Measurements from ENCODE around the gene TRIM59. TPM values are rescaled to one million over a fixed set of nuclear protein-coding genes. Genes with fewer than 3 reads are reported as not detected.

The TRIM59 gene, protein sequence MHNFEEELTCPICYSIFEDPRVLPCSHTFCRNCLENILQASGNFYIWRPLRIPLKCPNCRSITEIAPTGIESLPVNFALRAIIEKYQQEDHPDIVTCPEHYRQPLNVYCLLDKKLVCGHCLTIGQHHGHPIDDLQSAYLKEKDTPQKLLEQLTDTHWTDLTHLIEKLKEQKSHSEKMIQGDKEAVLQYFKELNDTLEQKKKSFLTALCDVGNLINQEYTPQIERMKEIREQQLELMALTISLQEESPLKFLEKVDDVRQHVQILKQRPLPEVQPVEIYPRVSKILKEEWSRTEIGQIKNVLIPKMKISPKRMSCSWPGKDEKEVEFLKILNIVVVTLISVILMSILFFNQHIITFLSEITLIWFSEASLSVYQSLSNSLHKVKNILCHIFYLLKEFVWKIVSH
- total RNA-seq = 40.2 TPM
- 2.4 TPM for polyA plus RNA-seq

DNA sequence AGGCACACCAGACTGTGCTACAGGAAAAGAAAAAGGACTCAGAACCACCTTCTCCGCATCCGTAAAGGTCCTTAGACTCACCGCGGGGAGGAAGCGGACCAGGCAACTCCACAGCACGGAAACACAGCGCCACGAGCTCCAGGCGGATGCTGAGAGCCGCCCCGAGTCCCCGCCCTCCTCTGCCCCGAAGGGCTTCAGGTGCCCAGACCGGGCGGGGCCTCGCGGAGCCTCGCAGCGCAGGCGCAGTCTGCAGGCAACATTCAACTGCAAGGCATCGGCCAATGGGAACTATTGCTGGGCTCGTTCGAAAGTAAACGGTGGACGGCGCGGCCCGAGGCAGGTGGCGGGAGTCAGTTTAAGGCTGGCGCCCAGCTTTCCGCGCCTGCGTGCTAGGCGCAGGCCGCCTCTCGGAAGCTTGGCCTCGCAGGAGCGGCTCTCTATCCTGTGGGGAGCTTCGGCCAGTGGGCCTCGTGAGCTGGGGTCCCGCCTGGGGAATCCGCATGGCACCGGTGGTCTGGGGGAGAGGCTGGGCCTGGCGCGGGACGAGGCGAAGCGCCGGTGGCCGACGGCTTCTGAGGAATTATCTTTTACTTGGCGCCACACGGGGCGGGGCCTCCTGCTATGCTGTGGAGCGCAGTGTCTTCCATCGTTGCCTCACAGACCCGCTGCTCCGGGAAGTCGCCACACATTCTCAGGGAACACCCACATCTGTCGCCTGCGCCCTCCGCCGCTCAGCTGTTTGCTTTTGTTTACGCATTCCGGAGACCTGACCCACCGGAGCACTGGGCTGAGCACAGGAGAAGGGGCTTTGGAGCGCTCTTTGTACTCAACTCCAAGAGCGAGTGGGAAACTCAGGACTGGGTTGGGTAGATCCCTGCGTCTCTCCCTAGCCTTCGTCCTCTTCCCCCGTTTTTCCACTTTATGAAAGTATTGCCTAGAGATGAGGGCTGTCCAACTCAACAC is at the start of gene TRIM59:
Gene TRIM59 (minus strand): TSS at position 151 of the 963 bp plus-strand sequence. CDS start 10,603 bp downstream, outside the sequence.
- H3K4me3 ChIP-seq (ENCODE audit: low read depth, low read length) = peak within 1 kb of the TSS; percentile 62
- H3K36me3 ChIP-seq (ENCODE audit: insufficient read depth) = no peaks in the 10 kb centered on the region
- WGBS = 6% methylated on average over 71 of the region's 71 CpGs
- H3K27ac ChIP-seq (ENCODE audit: low read depth) = peak within 1 kb of the TSS; percentile 60
- peak; percentile 85 for DNase-seq (ENCODE audit: extremely low spot score)
- no peaks in the 10 kb centered on the region for H3K4me1 ChIP-seq (ENCODE audit: insufficient read depth)

DNA sequence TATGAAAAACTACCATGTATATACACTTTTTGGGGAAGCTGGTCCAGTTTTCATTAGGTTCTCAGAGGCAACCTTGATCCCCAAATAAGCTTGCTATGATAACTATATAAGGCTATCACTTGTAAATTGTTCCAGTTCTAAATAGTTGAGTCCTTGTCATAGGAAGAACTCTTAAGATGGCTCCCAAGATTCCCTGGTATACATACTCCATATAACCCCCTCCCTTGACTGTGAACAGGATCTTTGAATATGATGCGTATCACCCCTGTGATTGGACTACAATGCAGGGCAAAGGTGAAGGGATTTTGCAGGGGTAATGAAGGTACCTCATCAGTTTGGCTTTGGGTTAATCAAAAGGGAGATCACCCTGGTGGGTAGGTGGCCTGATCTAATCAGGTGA is 48.6 kb upstream of the TRIM59 start:
- H3K27ac ChIP-seq (ENCODE audit: low read depth) = no peak overlapping the region
- WGBS = 96% methylated on average over 1 of the region's 1 CpG
- H3K4me1 ChIP-seq (ENCODE audit: insufficient read depth) = no peaks in the 10 kb centered on the region
- no peak for DNase-seq (ENCODE audit: extremely low spot score)
- H3K36me3 ChIP-seq (ENCODE audit: insufficient read depth) = peaks cover 2% of the 10 kb centered on the region
- no peak overlapping the region for H3K4me3 ChIP-seq (ENCODE audit: low read depth, low read length)

DNA sequence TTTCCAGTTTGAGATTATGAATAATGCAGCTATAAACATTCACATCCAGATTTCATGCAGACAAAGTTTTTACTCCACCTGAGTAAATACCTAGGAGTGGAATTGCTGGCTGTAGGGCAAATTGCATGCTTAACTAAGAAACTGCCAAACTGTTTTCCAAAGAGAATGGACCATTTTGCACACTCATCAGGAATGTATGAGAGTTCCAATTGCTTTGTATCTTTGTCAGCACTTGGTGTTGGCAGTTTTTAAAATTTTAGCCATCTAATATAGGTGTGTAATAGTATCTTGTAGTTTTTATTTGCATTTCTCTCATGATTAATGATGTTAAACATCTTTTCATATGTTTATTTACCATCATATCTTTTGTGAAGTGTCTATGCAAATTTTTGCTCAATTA is 40.6 kb upstream of the TRIM59 start:
- Histone ChIP-seq H3K27ac (ENCODE audit: low read depth) (no peak overlapping the region), H3K4me1 (ENCODE audit: insufficient read depth) (no peaks in the 10 kb centered on the region), H3K36me3 (ENCODE audit: insufficient read depth) (no peaks in the 10 kb centered on the region), H3K4me3 (ENCODE audit: low read depth, low read length) (no peak overlapping the region)
- no peak for DNase-seq (ENCODE audit: extremely low spot score)

DNA sequence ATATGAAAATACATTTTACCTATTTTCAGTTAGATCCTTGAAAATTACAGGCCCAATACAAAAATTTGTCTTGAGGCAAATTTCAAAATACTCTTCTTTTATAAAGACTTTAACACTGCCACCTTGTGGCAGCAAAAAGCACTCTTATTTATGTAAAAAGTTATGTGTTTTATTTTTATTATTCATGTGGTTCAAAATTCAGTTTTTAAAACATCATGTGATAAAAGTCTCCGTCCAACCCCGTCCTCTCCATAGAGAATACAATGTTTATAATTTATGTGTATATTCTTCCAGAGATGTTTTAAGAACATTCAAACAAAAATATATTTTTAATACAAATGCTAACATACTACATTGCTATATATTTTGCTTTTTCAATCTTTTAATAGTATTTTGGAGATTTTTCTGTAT is 36.9 kb upstream of the TRIM59 start:
- WGBS = 11% methylated on average over 2 of the region's 2 CpGs
- DNase-seq (ENCODE audit: extremely low spot score) = no peak

DNA sequence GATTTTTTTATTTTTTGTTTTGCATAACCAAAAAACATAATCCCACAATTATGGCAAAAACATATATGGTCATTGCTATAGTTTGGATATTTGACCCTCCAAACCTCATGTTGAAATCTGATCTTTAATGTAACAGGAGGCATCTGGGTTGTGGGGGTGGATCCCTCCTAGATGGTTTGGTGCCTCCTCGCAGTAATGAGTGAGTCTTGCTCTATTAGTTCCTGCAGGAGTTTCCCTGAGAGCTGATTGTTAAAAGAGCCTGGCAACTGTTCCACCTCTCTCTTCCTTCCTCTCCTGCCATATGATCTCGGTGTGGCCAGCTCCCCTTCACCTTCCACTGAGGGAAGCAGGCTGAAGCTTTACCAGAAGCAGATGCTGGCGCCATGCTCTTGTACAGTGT is 33.2 kb upstream of the TRIM59 start:
- no peak overlapping the region for H3K4me3 ChIP-seq (ENCODE audit: low read depth, low read length)
- H3K4me1 ChIP-seq (ENCODE audit: insufficient read depth) = no peaks in the 10 kb centered on the region
- no peaks in the 10 kb centered on the region for H3K36me3 ChIP-seq (ENCODE audit: insufficient read depth)
- no peak for DNase-seq (ENCODE audit: extremely low spot score)
- no peak overlapping the region for H3K27ac ChIP-seq (ENCODE audit: low read depth)
- 78% methylated on average over 3 of the region's 3 CpGs for WGBS

More for the DNA sequence above, 36.9 kb upstream of the TRIM59 start:
- no peaks in the 10 kb centered on the region for H3K36me3 ChIP-seq (ENCODE audit: insufficient read depth)
- no peaks in the 10 kb centered on the region for H3K4me1 ChIP-seq (ENCODE audit: insufficient read depth)
- no peak overlapping the region for H3K4me3 ChIP-seq (ENCODE audit: low read depth, low read length)
- no peak overlapping the region for H3K27ac ChIP-seq (ENCODE audit: low read depth)

DNA sequence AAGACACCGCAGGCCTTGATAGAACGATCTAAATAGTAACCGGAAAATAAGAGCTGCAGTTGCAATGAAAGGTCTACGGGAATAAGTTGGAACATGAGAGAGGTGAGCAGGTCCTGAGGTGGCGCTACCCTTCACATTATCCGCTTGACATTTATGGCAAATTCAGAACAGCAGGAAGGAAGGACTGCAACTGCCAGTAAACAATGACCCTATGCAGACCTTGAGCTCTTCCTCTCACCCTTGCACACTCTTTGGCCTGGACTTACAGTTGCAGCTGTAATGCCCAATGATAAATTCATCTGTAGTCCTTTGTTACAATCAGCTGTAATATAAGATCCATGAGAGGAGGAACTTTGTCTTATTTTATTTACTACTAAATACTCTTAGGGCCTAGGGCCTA is 32.3 kb upstream of the TRIM59 start:
- DNase-seq (ENCODE audit: extremely low spot score) = no peak
- Histone ChIP-seq H3K4me1 (ENCODE audit: insufficient read depth) (no peaks in the 10 kb centered on the region), H3K27ac (ENCODE audit: low read depth) (no peak overlapping the region), H3K4me3 (ENCODE audit: low read depth, low read length) (no peak overlapping the region), H3K36me3 (ENCODE audit: insufficient read depth) (no peaks in the 10 kb centered on the region)
- WGBS = 84% methylated on average over 6 of the region's 6 CpGs

DNA sequence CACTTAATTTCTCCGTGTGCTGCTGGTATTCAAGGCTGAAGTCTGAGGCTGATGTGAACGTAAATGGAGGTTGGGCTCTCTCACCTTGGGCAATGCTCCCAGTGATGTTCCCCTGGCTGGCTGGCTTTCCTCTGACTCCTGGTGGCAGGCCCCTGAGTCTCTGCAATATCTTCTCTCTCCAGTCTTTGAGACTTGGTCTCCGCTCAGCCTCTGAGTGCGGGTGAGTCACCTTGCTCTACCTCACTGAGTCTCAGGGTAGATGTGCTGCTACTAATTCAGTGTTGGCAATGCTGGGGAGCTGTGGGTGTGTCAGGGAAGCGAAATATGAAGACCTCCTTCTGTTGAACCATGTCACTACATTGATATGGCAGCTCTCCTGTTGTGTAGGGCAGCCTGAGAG is 31.3 kb upstream of the TRIM59 start:
- no peak overlapping the region for H3K4me3 ChIP-seq (ENCODE audit: low read depth, low read length)
- H3K36me3 ChIP-seq (ENCODE audit: insufficient read depth) = no peaks in the 10 kb centered on the region
- DNase-seq (ENCODE audit: extremely low spot score) = no peak
- H3K27ac ChIP-seq (ENCODE audit: low read depth) = no peak overlapping the region
- H3K4me1 ChIP-seq (ENCODE audit: insufficient read depth) = no peaks in the 10 kb centered on the region
- WGBS = 90% methylated on average over 5 of the region's 5 CpGs

DNA sequence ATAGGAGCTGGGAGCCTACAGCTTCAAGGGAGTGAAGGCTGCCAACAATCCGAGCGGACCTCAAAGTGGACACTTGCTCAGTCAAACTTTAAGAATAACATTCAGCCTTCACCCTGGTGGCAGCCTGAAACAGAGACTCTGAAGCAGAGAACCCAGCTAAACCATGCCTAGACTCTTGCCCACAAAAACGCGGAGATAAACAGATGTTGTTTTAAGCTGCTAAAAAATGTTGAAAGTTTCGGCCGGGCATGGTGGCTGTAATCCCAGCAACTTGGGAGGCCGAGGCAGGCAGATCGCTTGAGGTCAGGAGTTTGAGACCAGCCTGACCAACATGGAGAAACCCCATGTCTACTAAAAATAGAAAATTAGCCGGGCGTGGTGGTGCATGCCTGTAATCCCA is 29.8 kb upstream of the TRIM59 start:
- WGBS = 92% methylated on average over 10 of the region's 10 CpGs
- H3K36me3 ChIP-seq (ENCODE audit: insufficient read depth) = no peaks in the 10 kb centered on the region
- H3K27ac ChIP-seq (ENCODE audit: low read depth) = no peak overlapping the region
- no peak for DNase-seq (ENCODE audit: extremely low spot score)
- no peak overlapping the region for H3K4me3 ChIP-seq (ENCODE audit: low read depth, low read length)
- H3K4me1 ChIP-seq (ENCODE audit: insufficient read depth) = no peaks in the 10 kb centered on the region

DNA sequence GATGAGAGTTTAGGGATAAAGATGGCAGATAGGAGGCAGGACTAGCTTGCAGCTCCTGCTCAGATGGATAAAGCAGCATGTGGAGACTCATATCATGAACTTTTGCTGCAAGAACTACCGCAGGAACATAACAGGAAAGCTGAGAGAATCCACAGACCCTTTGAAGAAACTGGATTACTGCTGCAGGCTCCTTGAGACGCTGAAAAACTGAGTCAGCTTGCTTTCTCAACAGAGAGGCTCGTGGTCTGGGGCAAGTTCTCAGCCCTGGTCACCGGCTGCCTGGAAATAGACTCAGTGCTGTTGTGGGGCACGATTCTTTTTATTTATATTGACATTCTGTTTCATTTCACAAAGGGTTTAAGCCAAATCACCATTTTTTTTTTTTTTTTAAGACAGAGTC is 28.8 kb upstream of the TRIM59 start:
- no peaks in the 10 kb centered on the region for H3K4me1 ChIP-seq (ENCODE audit: insufficient read depth)
- H3K27ac ChIP-seq (ENCODE audit: low read depth) = no peak overlapping the region
- DNase-seq (ENCODE audit: extremely low spot score) = no peak
- 85% methylated on average over 5 of the region's 5 CpGs for WGBS
- H3K4me3 ChIP-seq (ENCODE audit: low read depth, low read length) = no peak overlapping the region
- H3K36me3 ChIP-seq (ENCODE audit: insufficient read depth) = no peaks in the 10 kb centered on the region

DNA sequence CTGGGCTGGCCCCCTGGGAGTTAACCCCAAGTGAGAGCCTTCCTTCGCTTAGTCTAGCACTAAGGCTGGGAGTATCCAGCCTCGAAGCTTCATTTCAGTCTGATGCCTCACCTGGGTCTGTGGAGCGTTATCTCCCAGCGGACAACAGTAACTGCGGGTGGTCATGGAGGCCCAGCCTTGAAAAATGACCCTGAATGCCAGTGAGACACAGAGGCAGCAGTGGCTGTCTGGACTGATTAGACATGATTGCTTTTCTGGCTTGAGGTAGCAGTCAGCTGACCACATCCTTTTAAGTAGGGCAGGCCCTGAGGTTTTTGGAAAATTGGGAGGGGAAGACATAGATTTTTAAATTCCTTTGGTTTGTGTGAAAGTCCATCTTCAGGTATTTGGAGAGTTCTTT is 28.2 kb upstream of the TRIM59 start:
- no peak overlapping the region for H3K27ac ChIP-seq (ENCODE audit: low read depth)
- no peak overlapping the region for H3K4me3 ChIP-seq (ENCODE audit: low read depth, low read length)
- H3K4me1 ChIP-seq (ENCODE audit: insufficient read depth) = no peaks in the 10 kb centered on the region
- no peaks in the 10 kb centered on the region for H3K36me3 ChIP-seq (ENCODE audit: insufficient read depth)
- DNase-seq (ENCODE audit: extremely low spot score) = no peak
- WGBS = 73% methylated on average over 5 of the region's 5 CpGs

DNA sequence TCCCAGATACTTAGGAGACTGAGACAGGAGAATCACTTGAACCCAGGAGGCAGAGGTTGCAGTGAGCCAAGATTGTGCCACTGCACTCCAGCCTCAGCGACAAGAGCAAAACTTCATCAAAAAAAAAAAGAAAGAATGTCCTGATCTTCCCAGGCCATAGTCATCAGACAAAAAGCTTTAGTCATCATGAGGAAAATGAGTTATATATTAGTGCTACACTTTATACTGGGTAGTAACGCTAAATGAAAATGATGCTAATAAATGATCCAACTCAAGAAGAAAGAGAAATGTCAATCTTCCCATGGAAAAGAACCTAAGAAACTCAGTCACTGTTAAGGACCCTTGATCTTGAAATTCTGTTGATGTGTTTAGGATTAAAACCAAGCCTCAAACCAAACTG is 26.3 kb upstream of the TRIM59 start:
- Histone ChIP-seq H3K27ac (ENCODE audit: low read depth) (no peak overlapping the region), H3K4me1 (ENCODE audit: insufficient read depth) (no peaks in the 10 kb centered on the region), H3K4me3 (ENCODE audit: low read depth, low read length) (no peak overlapping the region), H3K36me3 (ENCODE audit: insufficient read depth) (no peaks in the 10 kb centered on the region)
- no peak for DNase-seq (ENCODE audit: extremely low spot score)
- WGBS = 95% methylated on average over 2 of the region's 2 CpGs

DNA sequence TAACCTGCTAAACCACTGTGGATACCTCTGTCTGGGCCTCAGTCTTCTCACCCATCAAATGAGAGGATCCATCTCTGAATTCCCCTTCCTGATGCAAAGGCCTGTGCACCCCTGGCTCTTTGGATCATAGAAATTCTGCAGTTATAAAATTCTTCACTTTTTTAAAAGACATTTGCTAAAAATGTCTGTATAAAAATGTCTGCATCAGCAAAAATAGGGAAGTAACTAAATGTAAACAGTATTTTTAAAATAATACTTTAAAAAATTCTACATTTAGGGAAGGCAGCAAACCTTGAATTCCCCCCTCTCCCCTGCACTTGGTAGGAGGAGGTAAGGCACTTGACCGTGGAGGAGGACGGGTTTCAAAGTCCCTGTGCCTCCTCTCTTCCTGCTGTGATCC is 25.6 kb upstream of the TRIM59 start:
- Histone ChIP-seq H3K27ac (ENCODE audit: low read depth) (no peak overlapping the region), H3K4me1 (ENCODE audit: insufficient read depth) (no peaks in the 10 kb centered on the region), H3K36me3 (ENCODE audit: insufficient read depth) (no peaks in the 10 kb centered on the region), H3K4me3 (ENCODE audit: low read depth, low read length) (no peak overlapping the region)
- 84% methylated on average over 2 of the region's 2 CpGs for WGBS
- DNase-seq (ENCODE audit: extremely low spot score) = no peak

DNA sequence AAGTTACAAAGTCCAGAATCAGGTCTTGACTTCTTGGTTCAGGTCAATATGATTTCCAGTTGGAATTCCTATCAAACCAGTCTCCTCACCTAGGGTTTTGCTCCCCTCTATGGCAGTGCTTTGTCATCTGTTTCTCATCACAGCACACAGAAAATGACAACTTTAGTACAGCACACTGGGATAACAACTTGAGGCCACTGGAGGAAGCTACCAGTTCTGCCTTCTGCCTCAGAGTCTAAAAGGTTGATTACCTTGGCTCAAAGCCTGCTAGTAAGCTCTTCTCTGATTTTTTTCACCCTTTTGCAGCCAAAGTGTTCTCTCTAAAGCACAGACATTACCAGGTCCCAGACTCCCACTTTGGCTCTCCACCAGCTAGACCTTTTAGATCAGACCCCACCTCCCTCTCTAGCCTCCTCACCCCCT is 24.8 kb upstream of the TRIM59 start:
- Histone ChIP-seq H3K27ac (ENCODE audit: low read depth) (no peak overlapping the region), H3K4me3 (ENCODE audit: low read depth, low read length) (no peak overlapping the region), H3K4me1 (ENCODE audit: insufficient read depth) (no peaks in the 10 kb centered on the region), H3K36me3 (ENCODE audit: insufficient read depth) (no peaks in the 10 kb centered on the region)
- DNase-seq (ENCODE audit: extremely low spot score) = peak; percentile 14

DNA sequence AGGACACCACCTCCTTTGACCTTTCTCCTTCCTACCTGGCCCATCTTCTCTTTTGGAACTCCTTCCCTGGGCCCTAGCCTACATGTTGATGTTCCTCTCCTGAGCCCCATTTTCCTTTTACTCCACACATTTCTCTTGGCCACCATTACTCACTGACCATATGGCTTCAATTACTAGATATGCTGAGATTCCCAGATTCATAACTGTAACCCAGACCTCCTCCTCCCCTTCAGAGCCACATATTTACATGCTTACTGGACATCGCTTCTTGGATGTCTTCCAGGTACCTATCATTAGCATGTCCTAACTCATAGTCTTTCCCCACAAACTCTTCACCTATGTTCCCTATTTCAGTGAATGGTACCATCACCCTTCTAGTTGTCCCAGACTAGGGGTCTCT is 24.4 kb upstream of the TRIM59 start:
- WGBS = 38% methylated on average over 1 of the region's 1 CpG
- H3K27ac ChIP-seq (ENCODE audit: low read depth) = no peak overlapping the region
- no peaks in the 10 kb centered on the region for H3K4me1 ChIP-seq (ENCODE audit: insufficient read depth)
- no peak for DNase-seq (ENCODE audit: extremely low spot score)
- H3K4me3 ChIP-seq (ENCODE audit: low read depth, low read length) = no peak overlapping the region
- H3K36me3 ChIP-seq (ENCODE audit: insufficient read depth) = no peaks in the 10 kb centered on the region
